ENCODE data around the gene MYOM1.

DNA sequence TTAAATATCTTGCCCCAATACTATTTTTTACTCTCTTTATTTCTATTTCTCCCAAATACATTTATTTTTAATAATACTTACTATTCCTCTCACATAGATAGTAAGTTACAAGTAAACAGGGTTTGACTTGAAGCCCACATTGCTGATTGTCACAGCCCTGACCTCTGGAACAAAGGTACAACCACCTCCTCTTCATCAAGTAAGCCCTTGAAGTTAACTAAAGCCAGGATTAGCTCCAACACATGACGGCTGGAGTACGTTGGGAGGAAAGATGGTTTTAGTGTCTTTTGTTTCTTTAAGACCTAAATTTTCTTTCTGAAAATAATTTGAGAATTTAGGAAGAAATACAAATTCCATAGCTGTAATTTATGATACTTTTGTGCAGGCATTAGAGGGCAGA lies 949 bp downstream of the MYOM1 start:
- TF ChIP-seq CTCF (conservative IDR thresholded peaks at IDR 0.05; ENCODE audit: low read depth, low read length) (no peak), EZH2 (IDR thresholded peaks at IDR 0.05; ENCODE audit: borderline replicate concordance, low read depth, low read length, poor library complexity, severe bottlenecking) (no peak)
